HG02852 (cell line): ENCODE results near the gene FOLR2.
"Not testable (repeated sequence)": the region's sequence is repeated elsewhere in the genome, so short reads cannot be mapped to it uniquely, and the experiment has no call there.

Experiments
- ATAC-seq: cut with Tn5 transposase; IDR thresholded peaks from one replicate; pipeline ENCODE4 v1.9.1; 2021; ENCODE audit warnings: mild to moderate bottlenecking, moderate library complexity; ENCODE audit not compliant: unreplicated experiment

The FOLR2 gene

GRCh38 chr11:72266960-72267359 lies 50.4 kb downstream of the FOLR2 start:
- ATAC-seq, result not testable (repeated sequence)

DNA sequence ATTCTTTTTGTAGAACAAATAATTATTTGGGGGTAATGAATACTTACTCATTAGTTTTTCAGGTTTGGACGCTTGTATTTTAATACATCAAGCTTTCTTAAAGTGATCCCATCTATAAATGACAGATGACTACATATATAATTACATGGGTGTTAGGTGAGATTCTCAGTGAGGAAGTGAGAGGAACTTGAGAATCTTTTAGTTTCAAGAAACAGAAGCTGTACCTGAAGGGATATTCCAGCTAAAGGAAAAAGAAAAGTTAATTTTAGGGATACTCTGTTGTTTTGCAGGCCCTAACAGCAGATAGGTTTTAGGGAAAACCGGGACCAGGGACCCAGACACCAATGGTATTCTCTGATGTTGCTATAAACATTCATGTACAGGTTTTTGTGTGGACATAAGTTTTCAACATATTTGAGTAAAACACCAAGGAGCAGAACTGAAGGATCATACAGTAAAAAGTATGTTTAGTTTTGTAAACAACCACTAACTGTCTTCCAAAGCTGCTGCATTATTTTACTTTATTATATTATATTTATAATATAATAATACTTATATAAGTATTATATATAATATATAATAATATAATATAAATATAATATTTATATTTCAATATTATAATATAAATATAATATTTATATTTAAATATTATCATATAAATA lies 51.5 kb downstream of the FOLR2 start:
- ATAC-seq, result no peak
